Left colon (tissue), 2 donors: ENCODE data around the gene PIBF1. TPM values are rescaled to one million over a fixed set of nuclear protein-coding genes. Genes with fewer than 3 reads are reported as not detected.
A peak's percentile ranks its signal among the peaks of the same experiment; 100 is the strongest.

Source experiments
- ATAC-seq: fragments of 200-7000 bp; cut with Tn5 transposase; one replicate; pipeline ENCODE4 v1.9.1; 2020; ENCODE audit warnings: mild to moderate bottlenecking, moderate library complexity
- DNase-seq, 2 donors: peaks; one replicate each; pipeline ENCODE4 v3.0.0-alpha.2; 2020
- intact Hi-C, 2 donors: fragments of 100-400 bp; cut with DNase I in 1 of 2; cut with micrococcal nuclease in 1 of 2; formaldehyde crosslinking; loops; one replicate each; pipeline versions ENCODE4 v1.11.2 to v1.14.0; 2022; cut with DNase I, micrococcal nuclease
- total RNA-seq, 2 donors: library from RNA; stranded (reverse); fragmentation: NEBNext Ultra II Directional; extraction: Animal tissue kit (Norgen Biotek cat#: 25700); gene quantifications; one replicate each; pipeline ENCODE4 v1.2.1, GENCODE V29; 2021
- donor health status: DM: no; HTN: no; CAD: no.
- donor health status: DM: yes; HTN: yes; CAD: no.

The PIBF1 gene
- total RNA-seq, 2 donors from 2014 or later = 17.3 to 19.1 TPM

- intact Hi-C loops = no loop called here
- DNase-seq (no peak), ATAC-seq (no peak)
Observed at GRCh38 chr13:72973234-72973633, 191.3 kb downstream of the PIBF1 start.

DNA sequence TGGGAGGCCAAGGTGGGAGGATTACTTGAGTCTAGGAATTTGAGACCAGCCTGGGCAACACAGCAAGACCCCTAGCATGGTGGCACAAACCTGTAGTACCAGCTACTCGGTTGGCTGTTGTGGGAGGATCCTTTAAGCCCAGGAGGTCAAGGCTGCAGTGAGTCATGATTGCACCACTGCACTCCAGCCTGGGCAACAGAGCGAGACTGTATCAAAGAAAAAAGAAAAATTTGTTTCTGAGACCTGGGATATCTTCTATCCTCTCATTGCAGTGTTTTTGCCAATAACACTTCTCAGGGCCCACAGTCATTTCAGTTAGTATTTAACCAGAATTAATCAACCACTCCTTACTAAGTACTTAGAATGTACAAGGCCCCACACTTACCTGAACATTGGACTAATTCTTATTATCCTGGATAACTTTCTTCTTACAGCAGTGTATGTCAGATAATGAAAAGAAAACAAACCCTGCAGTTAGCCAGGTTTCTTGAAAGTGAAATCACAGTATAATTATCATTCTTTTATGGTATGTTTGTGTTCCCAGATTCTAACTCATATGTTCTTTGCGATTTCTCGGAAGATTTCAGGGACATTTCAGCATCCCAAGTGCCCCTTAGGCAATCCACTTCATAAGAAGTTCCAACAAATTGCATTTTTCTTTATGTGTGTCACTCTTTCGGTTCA is 201.3 kb downstream of the PIBF1 start:
- peak; percentile 84 for ATAC-seq
- DNase-seq = peak in 1 of 2 donors; percentile 35
- intact Hi-C loops = no loop called here

DNA sequence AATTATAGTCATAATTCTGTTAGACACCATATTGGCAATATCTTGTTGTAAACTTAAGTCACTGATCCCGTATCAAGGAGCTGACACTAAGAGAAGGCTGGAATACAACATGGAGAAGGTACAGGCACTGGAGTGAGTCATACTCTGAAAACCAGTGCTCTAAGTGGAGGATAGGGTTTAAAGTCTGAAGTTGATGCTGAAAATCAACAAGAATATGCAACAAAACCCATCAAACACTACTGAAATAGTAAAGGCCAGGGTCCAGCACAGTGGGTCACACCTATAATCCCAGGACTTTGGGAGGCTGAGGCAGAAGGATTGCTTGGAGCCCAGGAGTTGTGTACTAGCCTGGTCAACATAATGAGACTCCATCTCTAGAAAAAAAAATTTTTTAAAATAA is 203.7 kb downstream of the PIBF1 start:
- no peak for DNase-seq
- intact Hi-C loops = no loop called here
- peak; percentile 57 for ATAC-seq

DNA sequence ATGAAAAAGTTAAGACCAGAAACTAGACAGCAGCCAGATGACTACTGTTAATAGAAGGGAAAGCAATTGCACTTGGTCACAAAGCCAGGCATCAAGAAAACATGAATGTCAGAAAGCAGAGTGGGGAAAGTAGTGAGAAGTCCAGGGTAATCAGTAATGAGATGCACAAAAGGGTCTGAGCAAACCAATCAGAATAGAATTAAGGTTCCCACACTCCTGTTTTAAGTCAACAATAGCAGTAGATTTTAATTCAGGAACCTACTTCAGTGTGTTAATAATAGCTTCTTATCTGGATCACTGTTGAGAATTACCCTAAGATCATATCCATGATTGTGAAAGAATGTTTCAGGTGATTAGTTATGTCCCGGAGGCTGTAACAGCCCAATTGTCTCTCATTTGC is 204.3 kb downstream of the PIBF1 start:
- DNase-seq = no peak
- intact Hi-C loops = no loop called here
- no peak for ATAC-seq

DNA sequence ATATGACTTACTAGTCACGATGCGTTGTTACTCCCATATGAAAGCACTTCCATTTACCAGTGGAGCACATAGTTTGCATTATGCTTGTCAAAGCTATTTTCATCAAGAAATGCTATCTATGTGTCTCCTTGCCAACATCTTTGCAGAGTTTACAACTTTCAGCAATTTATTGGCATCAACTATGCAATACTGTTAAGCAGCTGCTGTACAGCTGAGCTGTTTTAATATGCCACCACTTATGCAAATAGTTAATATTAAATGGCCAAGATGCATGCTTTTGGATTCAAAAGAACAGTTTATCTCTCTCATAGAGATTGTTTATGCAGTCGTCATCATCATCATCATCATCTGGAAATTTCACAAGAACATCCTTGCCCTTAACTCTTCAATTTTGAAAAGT is 209.0 kb downstream of the PIBF1 start:
- ATAC-seq (no peak), DNase-seq (no peak)
- intact Hi-C loops = no loop called here

DNA sequence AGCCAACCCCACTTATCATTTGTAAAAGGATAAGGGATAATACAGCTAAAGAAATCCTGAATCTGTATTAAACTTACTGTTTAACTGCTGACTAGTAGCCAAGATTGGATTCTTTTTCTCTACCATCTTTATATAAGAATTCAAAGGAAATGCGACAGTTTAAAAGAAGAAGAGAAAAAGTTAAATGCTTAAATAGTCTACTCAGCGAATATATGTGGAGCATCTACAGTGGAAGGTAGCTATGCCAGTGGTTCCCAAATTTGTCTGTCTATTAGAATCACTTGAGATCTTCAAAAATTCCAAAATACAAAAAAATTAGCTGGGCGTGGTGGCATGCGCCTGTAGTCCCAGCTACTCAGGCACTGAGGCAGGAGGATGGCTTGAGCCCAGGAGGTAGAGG is 216.1 kb downstream of the PIBF1 start:
- DNase-seq = no peak
- intact Hi-C loops = no loop called here

DNA sequence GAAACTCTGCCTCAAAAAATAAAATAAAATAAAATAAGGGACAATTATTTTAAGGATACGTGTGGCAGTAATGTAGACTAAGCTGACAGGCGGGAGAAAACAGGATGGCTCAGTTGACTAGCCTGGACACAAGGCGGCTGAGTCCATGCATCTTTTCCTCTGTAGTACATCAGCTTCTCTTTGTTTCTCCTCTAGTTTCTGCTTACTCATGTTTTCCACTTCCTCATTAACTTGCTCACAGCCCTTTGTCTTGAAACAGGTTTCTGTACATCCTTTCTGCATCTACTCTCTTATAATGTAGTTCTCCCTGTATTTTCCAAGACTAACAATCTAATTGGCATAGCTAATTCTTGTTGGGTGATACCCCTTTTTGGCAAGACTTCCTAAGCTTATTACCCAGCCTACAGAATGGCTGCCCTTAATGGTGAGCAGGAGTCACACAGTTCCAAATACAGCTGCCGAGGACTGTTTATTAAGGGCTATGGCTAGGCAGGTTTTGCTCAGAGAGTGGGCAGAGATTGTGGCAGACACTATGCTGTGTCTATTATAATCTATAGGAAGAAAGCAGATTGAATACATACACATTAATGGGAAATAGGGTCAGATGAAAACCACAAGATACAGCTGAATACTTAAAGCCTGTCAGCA is 218.2 kb downstream of the PIBF1 start:
- intact Hi-C loops = no loop called here
- DNase-seq (no peak), ATAC-seq (peak; percentile 80)

More for the DNA sequence above, 216.1 kb downstream of the PIBF1 start:
- ATAC-seq = no peak

DNA sequence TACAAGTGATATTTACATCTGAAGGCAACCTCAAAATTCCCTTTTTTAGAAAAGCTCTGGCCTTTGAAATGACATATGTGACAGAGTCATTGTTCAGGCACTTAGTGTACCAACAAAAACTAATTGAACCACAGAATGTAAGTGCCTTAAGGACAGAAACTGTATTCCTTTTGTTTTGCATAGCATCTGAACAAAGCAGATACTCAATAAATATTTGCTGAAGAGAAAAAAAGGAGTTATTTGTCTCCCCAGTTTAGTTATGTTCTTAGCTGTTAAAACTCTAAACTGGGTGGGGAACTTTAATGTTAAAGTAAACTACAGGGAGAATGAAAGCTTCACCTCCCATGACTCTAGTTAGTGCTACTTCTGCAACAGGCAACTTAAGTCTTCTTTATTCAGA is 220.0 kb downstream of the PIBF1 start:
- ATAC-seq = peak; percentile 54
- DNase-seq = no peak
- intact Hi-C loops = no loop called here

GRCh38 chr13:73011751-73012150 is 229.8 kb downstream of the PIBF1 start:
- DNase-seq = no peak
- no peak for ATAC-seq
- intact Hi-C loops = no loop called here

- DNase-seq (no peak), ATAC-seq (no peak)
- intact Hi-C loops = no loop called here
Observed at GRCh38 chr13:73015805-73016204, 233.9 kb downstream of the PIBF1 start.

DNA sequence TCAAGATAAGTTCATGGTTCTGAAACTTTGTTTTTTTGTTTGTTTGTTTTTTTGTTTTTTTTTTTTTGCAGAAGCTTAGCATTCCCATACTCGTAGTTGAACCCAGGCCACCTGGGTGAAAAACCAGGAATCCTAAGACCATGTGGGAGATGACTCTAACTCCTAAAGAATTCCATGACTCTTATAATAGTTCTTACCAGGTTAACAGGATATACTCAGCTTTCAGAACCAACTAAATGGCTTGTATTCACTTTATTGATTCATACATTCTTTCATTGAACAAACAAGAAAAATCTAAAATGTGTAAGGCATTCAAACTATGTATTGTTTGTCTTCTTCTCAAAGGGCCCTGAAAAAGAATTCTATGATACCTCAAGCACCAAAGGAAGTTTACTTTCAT is 236.4 kb downstream of the PIBF1 start:
- DNase-seq (no peak), ATAC-seq (no peak)
- intact Hi-C loops = no loop called here

DNA sequence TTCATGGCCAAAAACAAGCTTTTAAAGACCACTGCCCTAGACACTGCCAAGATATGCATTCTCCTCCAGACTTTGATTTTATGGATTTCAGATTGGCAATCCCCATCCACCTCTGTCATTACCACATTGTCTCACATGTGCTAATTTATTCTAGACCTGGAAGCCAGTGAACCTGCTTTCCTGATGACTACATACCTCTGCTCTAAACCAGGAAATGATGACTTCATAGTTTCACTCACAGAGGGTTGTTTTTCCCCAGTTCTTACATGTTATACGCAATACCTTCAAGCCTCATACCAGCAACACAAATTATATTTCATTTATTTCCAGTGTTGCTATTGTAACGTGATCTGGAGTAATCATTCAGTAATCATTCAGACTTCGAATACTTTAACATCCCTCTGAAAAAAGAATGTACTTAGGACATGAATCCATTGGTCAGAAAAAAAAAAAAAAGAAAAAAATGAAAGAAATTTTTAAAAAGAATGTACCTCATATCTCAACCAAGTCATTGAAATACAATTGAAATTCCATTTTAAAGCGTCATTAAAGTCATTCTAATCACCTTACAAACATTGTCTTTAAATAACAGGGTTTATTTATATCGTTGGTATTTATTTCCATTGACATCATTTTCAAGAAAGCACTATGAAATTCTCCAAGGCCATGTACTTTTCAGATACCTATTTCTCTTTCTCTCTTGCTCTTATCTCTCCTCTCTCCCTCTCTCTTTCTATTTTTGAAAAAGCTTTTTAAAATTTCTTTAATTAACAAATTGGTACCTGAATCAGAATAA is 243.5 kb downstream of the PIBF1 start:
- intact Hi-C loops = no loop called here
- DNase-seq (no peak), ATAC-seq (no peak)

DNA sequence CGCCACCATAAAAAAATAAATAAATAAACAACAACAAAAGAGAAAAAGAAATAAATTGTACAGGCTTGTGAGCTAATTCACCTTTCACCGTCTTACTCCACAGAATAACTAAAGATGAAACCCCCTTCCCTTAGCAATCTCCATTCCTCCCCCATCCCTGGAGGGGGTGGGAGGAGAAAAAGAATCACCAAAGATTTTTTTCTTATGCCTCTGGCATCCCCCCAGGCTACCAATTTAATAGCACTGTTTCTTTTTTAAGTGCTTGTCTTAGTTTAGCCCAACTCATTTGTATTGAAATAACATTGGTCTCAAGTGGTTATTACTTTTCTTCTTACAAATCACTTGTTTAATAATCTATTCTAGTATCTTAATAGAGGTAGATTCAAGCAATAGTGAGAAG is 253.0 kb downstream of the PIBF1 start:
- no peak for DNase-seq
- intact Hi-C loops = no loop called here
- no peak for ATAC-seq

DNA sequence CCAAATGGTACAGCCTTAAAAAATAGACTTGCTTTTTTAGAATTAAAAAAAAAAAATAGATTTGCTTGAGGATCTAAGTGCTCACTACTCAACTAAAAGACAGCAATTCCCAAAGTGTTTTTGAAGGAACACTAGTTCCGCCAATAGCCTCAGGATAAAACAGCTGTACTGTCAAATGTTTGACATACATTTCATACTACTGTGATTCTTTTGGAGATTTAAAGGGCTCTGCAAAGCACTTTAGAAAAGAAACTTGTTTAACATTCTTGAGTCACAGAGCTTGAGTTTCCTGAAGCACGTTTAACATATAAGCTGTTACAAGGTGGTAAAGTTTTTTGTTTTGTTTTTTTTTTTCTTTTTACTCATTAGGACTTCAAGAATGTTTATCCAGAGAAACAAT is 253.7 kb downstream of the PIBF1 start:
- intact Hi-C loops = no loop called here

GRCh38 chr13:73036566-73036965 is 254.6 kb downstream of the PIBF1 start:
- DNase-seq = no peak
- ATAC-seq = no peak
- intact Hi-C loops = no loop called here

More for the DNA sequence above, 253.7 kb downstream of the PIBF1 start:
- DNase-seq (no peak), ATAC-seq (no peak)

GRCh38 chr13:73038064-73038463 is 256.1 kb downstream of the PIBF1 start:
- intact Hi-C loops = no loop called here
- no peak for DNase-seq
- no peak for ATAC-seq

DNA sequence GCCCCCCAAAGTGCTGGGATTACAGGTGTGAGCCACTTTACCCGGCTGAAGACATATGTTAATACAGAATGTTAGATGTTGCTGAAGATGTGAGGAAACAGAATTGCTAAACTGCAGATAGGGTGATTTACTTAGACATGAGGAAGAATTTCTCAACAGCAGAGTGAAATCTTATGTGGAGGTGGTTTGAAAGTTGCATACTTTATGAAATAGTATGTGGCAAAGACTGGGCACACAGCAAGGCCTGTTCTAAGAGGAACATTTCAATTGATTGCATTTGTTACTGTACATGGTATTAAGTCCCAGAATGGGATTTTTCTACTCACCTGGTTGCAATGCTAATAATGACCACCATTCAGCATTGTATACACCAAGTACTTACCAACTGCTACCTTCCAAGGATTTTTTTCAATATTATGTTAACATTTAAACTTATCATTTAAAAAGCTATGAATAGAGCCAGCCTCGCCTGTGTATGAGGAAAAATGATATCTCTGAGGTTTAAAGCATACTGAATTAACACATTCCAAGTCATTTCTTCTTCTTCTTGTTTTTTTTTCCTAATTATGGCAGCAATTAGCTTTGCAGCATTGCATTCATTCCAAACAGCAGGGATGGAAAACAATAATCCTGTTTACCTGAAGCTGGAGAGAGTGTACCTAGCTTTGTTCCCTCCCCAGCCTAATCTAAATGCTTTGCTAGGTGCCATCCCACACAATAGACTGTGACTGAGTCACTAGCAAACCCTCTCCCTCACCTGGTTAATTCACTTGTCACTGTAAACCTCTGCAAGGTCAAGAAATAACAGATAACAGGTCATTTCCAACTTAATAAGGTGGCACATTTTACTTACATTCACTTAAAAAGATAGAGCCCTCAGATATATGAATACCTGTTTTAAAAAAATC is 257.5 kb downstream of the PIBF1 start:
- DNase-seq (no peak), ATAC-seq (no peak)
- intact Hi-C loops = no loop called here

GRCh38 chr13:73040484-73040883 is 258.6 kb downstream of the PIBF1 start:
- DNase-seq (no peak), ATAC-seq (peak; percentile 79)
- intact Hi-C loops = no loop called here

- DNase-seq (peak; percentile 45 to 63), ATAC-seq (peak; percentile 82)
- intact Hi-C loops = no loop called here
Observed at GRCh38 chr13:73040968-73041596, 259.1 kb downstream of the PIBF1 start.
